Transverse colon (tissue), 4 donors: ENCODE data around the gene ZKSCAN8.

Experiments used
- CTCF ChIP-seq, 5 experiments: fragments of 200-600 bp in 3 of 5; fragments of 450-650 bp in 2 of 5; sonication (generic) in 3 of 5; IDR thresholded peaks; 1 replicate in 2 of 5; 2 replicates in 3 of 5; pipeline ENCODE4 v1.5.1; 2016 to 2017; ENCODE audit warnings: antibody characterized with exemption in 5 of 5, inconsistent platforms in 3 of 5, mild to moderate bottlenecking in 2 of 5, moderate library complexity in 1 of 5
- EP300 ChIP-seq: sonication (generic); formaldehyde crosslinking; IDR thresholded peaks from one replicate; pipeline ENCODE4 v1.6.1; 2017; ENCODE audit warnings: antibody characterized with exemption, low read depth
- POLR2A ChIP-seq: fragments of 450-650 bp; IDR thresholded peaks from one replicate; pipeline ENCODE4 v1.6.1; 2016; ENCODE audit warnings: antibody characterized with exemption, mild to moderate bottlenecking, moderate library complexity
- POLR2AphosphoS5 ChIP-seq, 3 donors: sonication (generic); formaldehyde crosslinking; IDR thresholded peaks; one replicate each; pipeline ENCODE4 v1.6.1; 2016; ENCODE audit warnings: antibody characterized with exemption in 3 of 3

- TF ChIP-seq CTCF (IDR thresholded peaks at IDR 0.05) (no peak), EP300 (no peak), POLR2A (no peak), POLR2AphosphoS5 (IDR thresholded peaks at IDR 0.05) (no peak)
These were observed 64.2 kb downstream of the ZKSCAN8 start for GRCh38 chr6:28205879-28206278.
